Stimulated activated CD8-positive, alpha-beta memory T cell treated with anti-CD3 and anti-CD28 coated beads, Interleukin-7, amount 100 ng/mL, for 1 hour (primary cell): ENCODE results near the gene KIAA1217.
"Not testable (repeated sequence)": the region's sequence is repeated elsewhere in the genome, so short reads cannot be mapped to it uniquely, and the experiment has no call there.

Source experiments
- DNase-seq, 2 donors: peaks; one replicate each; pipeline ENCODE4 v3.0.0-alpha.2; 2020; ENCODE audit warnings: low read depth in 2 of 2

KIAA1217 gene

GRCh38 chr10:24440817-24441797 lies 232.2 kb downstream of the KIAA1217 start:
- no peak for DNase-seq

GRCh38 chr10:24442234-24442633 lies 233.3 kb downstream of the KIAA1217 start:
- no peak for DNase-seq

- not testable (repeated sequence) for DNase-seq
These were observed 233.8 kb downstream of the KIAA1217 start for GRCh38 chr10:24442641-24443174.

GRCh38 chr10:24444337-24444736 lies 235.4 kb downstream of the KIAA1217 start:
- DNase-seq, result no peak

DNA sequence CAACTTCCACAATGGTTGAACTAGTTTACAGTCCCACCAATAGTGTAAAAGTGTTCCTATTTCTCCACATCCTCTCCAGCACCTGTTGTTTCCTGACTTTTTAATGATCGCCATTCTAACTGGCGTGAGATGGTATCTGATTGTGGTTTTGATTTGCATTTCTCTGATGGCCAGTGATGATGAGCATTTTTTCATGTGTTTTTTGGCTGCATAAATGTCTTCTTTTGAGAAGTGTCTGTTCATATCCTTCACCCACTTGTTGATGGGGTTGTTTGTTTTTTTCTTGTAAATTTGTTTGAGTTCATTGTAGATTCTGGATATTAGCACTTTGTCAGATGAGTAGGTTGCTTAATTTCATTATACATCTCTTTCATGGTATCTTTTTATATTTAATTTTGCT lies 237.0 kb downstream of the KIAA1217 start:
- DNase-seq, result not testable (repeated sequence)

GRCh38 chr10:24446739-24447138 lies 237.8 kb downstream of the KIAA1217 start:
- DNase-seq, result no peak

DNA sequence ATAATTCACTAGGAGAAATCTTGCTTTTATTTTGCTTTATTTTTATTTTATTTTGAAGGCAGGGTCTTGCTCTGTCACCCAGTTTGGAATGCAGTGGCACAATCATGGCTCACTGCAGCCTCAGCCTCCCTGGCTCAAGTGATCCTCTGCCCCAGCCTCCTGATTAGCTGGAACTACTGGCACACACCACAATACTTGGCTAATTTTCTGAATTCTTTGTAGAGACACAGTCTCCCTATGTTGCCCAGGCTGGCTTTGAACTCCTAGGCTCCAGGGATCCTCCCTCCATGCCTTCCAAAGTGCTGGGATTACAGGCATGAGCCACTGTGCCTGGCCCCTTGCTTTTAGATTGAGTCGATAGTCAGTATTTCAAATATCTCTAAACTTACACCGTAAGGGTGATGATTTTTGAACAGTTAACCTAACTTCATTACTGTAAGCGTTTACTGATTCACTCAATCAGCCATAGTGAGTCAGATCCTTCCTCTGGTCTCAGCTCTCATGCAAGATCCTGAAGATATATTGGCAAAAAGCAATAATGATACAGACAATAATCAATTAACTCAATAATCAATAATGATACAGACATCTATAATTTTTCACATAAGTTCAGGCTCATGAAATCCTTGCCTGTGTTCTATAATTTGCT lies 239.5 kb downstream of the KIAA1217 start:
- no peak for DNase-seq

DNA sequence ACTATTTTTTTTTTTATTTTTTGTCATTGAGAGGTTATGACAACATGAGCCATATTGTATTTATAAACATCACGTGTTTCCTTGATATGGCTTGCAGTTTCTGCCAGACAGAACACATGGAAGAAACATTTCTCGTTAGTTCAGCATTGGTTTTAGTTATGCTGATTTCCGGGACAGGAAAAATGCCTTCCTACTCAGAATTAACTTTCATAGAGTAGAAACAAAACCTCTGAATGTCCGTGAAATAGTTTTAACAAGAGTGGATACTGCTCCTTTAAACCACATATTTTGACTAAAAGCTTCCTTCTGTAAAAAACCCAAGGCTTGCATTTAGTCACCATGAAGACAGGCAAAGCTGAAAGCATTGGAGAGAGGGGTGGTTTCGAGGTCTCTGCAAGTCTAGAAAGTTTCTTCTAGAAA lies 240.4 kb downstream of the KIAA1217 start:
- no peak for DNase-seq

GRCh38 chr10:24449769-24450310 lies 240.9 kb downstream of the KIAA1217 start:
- no peak for DNase-seq

DNA sequence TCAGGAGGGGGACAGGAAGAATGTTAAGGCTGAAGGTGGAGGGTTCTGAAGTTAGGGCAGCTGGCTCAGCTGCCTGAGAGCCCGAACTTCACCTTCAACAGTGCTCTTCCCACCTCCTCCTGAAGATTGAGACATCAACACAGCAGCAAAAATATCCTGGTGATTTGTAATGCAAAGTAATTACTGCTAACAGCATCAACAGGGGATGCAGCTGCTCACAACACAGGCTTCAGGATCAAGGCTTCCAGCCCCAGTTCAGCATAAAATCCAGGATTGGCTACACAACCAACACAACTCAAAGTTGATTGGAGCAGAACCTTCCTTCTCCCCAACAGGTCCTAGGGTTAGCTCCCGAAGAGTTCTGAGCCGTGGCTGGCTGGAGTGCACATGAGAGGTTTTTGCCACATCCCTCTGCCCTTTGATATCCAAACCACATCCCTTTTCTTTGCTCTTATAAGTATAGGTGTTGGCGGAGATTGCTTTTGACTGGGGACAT lies 242.4 kb downstream of the KIAA1217 start:
- DNase-seq, result no peak

DNA sequence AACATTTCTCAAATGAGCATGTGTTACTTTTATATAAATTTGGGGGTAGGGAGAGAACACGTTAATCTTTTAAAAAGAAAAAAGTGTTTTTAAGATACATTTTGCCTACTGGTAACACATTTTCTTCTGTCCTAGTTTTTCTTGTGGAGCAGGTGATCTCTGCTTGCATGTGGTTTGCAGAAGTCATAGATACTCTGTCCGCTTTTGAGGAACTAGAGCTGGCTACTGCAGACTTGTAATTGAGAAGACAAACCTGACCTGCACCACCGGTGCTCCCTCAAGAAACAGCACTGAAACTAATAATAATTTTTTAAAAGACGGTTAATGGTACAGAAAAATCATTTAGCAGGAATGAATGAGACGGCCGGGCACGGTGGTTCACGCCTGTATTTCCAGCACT lies 243.1 kb downstream of the KIAA1217 start:
- no peak for DNase-seq

GRCh38 chr10:24453404-24453830 lies 244.5 kb downstream of the KIAA1217 start:
- DNase-seq, result no peak

GRCh38 chr10:24453973-24454372 lies 245.0 kb downstream of the KIAA1217 start:
- DNase-seq, result no peak

DNA sequence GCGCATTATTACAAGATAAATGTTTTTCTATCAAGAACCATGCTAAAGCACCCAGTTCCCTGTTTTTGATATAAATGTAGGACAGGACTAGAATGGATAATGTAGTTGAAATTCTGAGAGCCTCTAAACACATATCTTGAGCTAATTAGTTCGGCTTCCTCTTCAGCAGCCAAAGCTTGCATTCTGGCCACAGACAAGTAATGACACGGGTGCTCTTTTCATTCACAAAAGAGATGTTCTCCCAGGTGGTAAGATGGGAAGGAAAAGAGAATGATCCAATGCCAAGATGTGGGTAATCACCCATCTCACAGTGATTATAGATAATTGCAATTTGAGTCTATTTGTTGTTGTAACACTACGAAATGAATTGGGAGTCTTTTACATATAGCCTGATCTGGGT lies 246.5 kb downstream of the KIAA1217 start:
- DNase-seq, result no peak

DNA sequence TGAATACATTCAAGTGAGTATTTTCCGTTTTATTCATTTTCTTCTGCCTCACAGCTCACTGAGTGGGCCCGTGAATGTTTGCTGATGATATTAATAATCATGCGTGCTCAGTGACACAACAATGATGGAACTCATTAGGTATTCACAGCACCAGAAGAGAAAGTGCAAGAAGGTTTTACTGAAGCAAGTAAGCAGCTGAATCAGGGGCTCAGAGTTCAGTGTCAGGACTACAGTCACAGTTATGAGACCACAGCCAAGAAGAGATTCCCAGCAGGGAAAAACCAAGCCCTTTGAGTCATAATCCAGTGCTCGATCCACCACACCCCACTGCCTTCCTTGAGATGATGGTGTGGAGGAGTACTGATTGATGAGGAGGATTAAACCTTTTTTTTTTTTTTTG lies 247.4 kb downstream of the KIAA1217 start:
- DNase-seq, result no peak

GRCh38 chr10:24457661-24458318 lies 248.9 kb downstream of the KIAA1217 start:
- no peak for DNase-seq

GRCh38 chr10:24459836-24460235 lies 250.9 kb downstream of the KIAA1217 start:
- DNase-seq, result no peak

DNA sequence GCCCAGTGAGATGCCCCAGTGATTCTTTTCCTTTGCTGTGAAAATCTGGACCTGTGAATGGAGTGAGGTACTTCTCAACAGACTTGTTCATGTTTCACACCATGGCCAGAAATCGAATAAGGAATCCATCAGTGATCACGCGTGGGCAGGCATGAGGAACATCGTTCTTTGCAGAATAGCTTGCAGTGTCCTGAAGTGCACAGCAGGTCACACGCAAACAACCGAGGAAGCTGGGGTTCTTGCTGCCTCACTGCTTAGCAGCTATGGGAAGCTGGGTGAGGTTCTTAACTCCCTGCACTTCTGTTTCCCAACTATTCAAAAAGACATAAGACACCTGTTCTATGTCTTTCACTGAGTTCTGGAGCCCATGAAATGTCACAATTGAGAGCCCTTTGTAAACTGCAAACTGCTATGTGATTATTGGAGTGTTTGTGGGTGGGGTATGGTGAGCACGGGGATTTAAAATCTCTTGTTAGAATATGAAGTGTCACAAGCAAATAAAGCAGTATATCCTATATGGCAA lies 253.4 kb downstream of the KIAA1217 start:
- DNase-seq, result no peak

GRCh38 chr10:24462889-24463552 lies 254.1 kb downstream of the KIAA1217 start:
- no peak for DNase-seq

DNA sequence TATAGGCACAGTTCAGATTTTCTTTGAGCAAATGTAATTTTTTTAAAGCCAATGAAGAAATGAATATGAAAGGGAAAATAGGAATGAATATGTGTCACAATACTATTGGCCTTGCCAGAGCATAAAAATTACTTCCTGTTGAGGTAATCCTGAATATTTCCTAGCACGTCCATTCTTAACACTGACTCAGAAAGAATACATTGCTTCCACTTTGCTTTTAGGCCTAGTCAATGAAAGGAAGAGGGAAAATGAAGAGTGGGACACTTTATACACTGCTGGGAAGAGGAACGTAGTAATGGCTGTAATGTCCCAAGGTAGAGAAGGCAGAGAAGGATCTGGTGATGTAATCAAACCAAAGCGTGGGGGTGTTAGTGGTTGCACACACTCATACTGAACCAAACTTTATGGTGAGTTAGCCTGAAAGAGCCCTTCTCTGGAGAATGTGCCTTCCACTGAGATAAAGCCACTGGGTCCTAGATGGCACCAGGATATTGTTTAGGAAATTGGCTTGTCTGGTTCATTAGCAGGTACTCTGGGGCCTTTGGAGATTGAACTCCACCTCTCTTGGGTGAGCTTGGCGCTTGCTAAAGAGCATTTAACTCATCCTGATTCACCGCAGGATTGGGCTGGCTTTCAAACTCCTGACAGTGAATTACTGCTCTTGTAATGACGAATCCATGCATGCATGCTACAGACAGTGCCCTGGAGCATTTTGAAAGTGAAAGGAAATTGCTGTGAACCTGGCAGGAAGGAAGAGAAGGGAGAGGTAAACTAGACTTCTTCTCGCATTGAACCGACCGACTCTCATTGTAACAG lies 254.9 kb downstream of the KIAA1217 start:
- DNase-seq, result no peak
